Measurements from ENCODE around the gene GMCL2. TPM values are rescaled to one million over a fixed set of nuclear protein-coding genes. Genes with fewer than 3 reads are reported as not detected.
A peak's percentile ranks its signal among the peaks of the same experiment; 100 is the strongest.

The GMCL2 gene
- total RNA-seq, 1 experiment from 2014 or later: not detected

DNA sequence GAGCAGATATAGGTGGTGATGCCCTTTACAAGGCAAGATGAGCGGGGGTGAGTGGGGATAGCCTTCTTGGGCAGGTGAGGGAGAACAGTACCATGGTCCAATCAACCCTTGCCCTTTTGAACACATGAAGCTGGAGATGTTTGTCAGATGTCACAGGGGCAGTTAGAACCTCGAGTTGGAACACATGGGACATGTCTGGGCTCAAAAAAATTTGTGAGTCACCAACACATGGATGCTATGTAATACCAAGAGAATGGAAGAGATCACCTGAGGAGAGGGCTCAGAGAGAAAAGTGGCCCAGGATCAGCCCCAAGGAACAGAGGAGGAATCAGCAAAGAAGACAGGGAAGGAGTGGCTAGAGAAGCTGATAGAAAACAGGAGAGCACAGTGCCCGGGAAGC, 40.8 kb upstream of the GMCL2 start:
- Histone ChIP-seq H3K36me3 (replicated peaks; ENCODE audit: control insufficient read depth, insufficient read depth, low read length) (peaks cover 18% of the 10 kb centered on the region), H3K4me3 (ENCODE audit: insufficient read depth, low read depth, low read length) (no peak overlapping the region), H3K27me3 (ENCODE audit: control insufficient read depth, insufficient read depth, low read length) (no peaks in the 10 kb centered on the region)
- DNase-seq: no peak

DNA sequence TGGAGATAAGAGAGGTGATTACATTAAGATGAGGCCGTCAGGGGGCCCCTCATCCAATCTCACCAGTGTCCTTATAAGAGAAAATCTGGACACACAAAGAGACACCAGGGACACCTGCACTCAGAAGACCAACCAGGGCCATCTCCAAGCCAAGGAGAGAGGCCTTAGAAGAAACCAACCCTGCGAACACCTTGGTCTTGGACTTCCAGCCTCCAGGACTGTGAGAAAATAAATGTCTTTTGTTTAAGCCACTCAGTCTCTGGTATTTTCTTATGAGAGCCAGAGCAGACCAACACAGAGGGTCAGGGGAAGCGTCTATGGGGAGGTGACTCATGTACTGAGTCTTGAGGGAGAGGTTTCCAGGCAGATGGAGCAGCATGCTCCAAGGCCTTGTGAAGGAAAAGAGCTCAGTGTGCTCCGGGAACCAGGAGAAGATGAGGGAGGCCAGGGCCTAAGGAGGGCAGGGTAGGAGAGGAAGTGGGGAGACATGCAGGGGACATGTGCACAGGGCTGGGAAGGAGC, 40.0 kb upstream of the GMCL2 start:
- no peaks in the 10 kb centered on the region for H3K27me3 ChIP-seq (ENCODE audit: control insufficient read depth, insufficient read depth, low read length)
- H3K36me3 ChIP-seq (replicated peaks; ENCODE audit: control insufficient read depth, insufficient read depth, low read length): peaks cover 21% of the 10 kb centered on the region
- no peak overlapping the region for H3K4me3 ChIP-seq (ENCODE audit: insufficient read depth, low read depth, low read length)
- DNase-seq: no peak

GRCh38 chr5:178225174-178225573, 38.0 kb upstream of the GMCL2 start:
- H3K27me3 ChIP-seq (ENCODE audit: control insufficient read depth, insufficient read depth, low read length): no peaks in the 10 kb centered on the region
- no peak overlapping the region for H3K4me3 ChIP-seq (ENCODE audit: insufficient read depth, low read depth, low read length)
- DNase-seq: no peak
- peaks cover 28% of the 10 kb centered on the region for H3K36me3 ChIP-seq (replicated peaks; ENCODE audit: control insufficient read depth, insufficient read depth, low read length)

GRCh38 chr5:178224403-178224802, 37.2 kb upstream of the GMCL2 start:
- H3K27me3 ChIP-seq (ENCODE audit: control insufficient read depth, insufficient read depth, low read length): no peaks in the 10 kb centered on the region
- no peak overlapping the region for H3K4me3 ChIP-seq (ENCODE audit: insufficient read depth, low read depth, low read length)
- H3K36me3 ChIP-seq (replicated peaks; ENCODE audit: control insufficient read depth, insufficient read depth, low read length): peaks cover 24% of the 10 kb centered on the region
- DNase-seq: no peak

- peak; percentile 93 for DNase-seq
- Histone ChIP-seq H3K36me3 (replicated peaks; ENCODE audit: control insufficient read depth, insufficient read depth, low read length) (peaks cover 22% of the 10 kb centered on the region), H3K27me3 (ENCODE audit: control insufficient read depth, insufficient read depth, low read length) (no peaks in the 10 kb centered on the region), H3K4me3 (ENCODE audit: insufficient read depth, low read depth, low read length) (no peak overlapping the region)
Observed at GRCh38 chr5:178223828-178224335, 36.7 kb upstream of the GMCL2 start.

DNA sequence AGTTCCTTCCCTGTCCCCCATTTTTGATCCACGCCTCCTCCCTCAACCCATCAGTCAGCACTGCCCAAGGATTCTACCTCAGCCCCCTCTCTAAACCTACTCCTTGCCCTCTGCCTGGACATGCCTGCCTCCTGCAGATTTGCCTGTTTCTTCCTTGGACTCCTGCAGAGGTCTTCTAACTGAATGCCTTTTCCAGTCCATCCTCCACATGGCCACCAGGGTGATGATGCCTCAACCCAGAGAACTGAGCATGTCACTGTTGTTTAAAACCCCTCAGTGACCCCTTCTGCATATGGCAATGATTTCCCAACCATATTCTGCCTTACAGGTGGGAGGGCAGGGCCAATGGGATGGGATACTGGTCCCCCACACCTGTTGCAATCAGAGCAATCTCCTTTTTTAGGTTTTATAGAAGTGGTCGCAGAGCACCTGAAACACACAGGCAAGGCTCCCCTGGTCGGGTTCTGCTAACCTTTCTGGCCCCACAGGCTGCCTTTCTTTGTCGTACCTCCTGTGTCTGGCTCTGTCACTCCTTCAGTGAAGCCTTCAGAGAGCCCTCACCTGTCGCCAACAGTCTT, 36.1 kb upstream of the GMCL2 start:
- H3K4me3 ChIP-seq (ENCODE audit: insufficient read depth, low read depth, low read length): no peak overlapping the region
- DNase-seq: no peak

GRCh38 chr5:178222292-178222691, 35.1 kb upstream of the GMCL2 start:
- Histone ChIP-seq H3K27me3 (ENCODE audit: control insufficient read depth, insufficient read depth, low read length) (no peaks in the 10 kb centered on the region), H3K4me3 (ENCODE audit: insufficient read depth, low read depth, low read length) (no peak overlapping the region), H3K36me3 (replicated peaks; ENCODE audit: control insufficient read depth, insufficient read depth, low read length) (peaks cover 18% of the 10 kb centered on the region)
- DNase-seq: no peak

More for the DNA sequence above, 36.1 kb upstream of the GMCL2 start:
- H3K27me3 ChIP-seq (ENCODE audit: control insufficient read depth, insufficient read depth, low read length): no peaks in the 10 kb centered on the region
- peaks cover 23% of the 10 kb centered on the region for H3K36me3 ChIP-seq (replicated peaks; ENCODE audit: control insufficient read depth, insufficient read depth, low read length)

DNA sequence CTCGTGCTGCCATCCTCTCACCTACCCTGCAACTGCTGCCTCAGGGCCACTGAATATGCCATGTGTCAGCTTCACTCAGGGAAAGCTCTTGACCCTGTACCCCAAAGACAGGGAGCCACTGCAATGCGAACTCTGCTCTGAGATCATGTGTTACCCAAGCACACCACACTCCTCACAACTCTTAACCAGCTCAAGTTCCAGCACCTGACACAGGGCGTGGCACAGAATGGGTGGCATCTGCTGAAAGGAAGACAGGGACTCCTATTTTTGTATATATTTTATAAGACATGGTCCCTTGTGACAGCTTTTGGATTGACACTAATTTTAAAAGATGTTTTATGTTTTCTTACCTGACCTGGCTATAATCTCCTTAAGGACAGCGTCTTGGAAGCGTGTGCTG, 34.7 kb upstream of the GMCL2 start:
- H3K27me3 ChIP-seq (ENCODE audit: control insufficient read depth, insufficient read depth, low read length): no peaks in the 10 kb centered on the region
- DNase-seq: no peak
- peaks cover 18% of the 10 kb centered on the region for H3K36me3 ChIP-seq (replicated peaks; ENCODE audit: control insufficient read depth, insufficient read depth, low read length)
- no peak overlapping the region for H3K4me3 ChIP-seq (ENCODE audit: insufficient read depth, low read depth, low read length)

- Histone ChIP-seq H3K27me3 (ENCODE audit: control insufficient read depth, insufficient read depth, low read length) (no peaks in the 10 kb centered on the region), H3K36me3 (replicated peaks; ENCODE audit: control insufficient read depth, insufficient read depth, low read length) (peaks cover 17% of the 10 kb centered on the region), H3K4me3 (ENCODE audit: insufficient read depth, low read depth, low read length) (no peak overlapping the region)
- no peak for DNase-seq
Observed at GRCh38 chr5:178221282-178221681, 34.1 kb upstream of the GMCL2 start.

- Histone ChIP-seq H3K36me3 (replicated peaks; ENCODE audit: control insufficient read depth, insufficient read depth, low read length) (peaks cover 26% of the 10 kb centered on the region), H3K4me3 (ENCODE audit: insufficient read depth, low read depth, low read length) (no peak overlapping the region), H3K27me3 (ENCODE audit: control insufficient read depth, insufficient read depth, low read length) (no peaks in the 10 kb centered on the region)
- no peak for DNase-seq
Observed at GRCh38 chr5:178218827-178219226, 31.7 kb upstream of the GMCL2 start.

GRCh38 chr5:178218237-178218776, 31.1 kb upstream of the GMCL2 start:
- no peaks in the 10 kb centered on the region for H3K27me3 ChIP-seq (ENCODE audit: control insufficient read depth, insufficient read depth, low read length)
- peaks cover 26% of the 10 kb centered on the region for H3K36me3 ChIP-seq (replicated peaks; ENCODE audit: control insufficient read depth, insufficient read depth, low read length)

GRCh38 chr5:178216779-178217178, 29.6 kb upstream of the GMCL2 start:
- Histone ChIP-seq H3K27me3 (ENCODE audit: control insufficient read depth, insufficient read depth, low read length) (no peaks in the 10 kb centered on the region), H3K4me3 (ENCODE audit: insufficient read depth, low read depth, low read length) (no peak overlapping the region), H3K36me3 (replicated peaks; ENCODE audit: control insufficient read depth, insufficient read depth, low read length) (peaks cover 33% of the 10 kb centered on the region)
- no peak for DNase-seq

More at GRCh38 chr5:178218237-178218776, 31.1 kb upstream of the GMCL2 start:
- DNase-seq: no peak
- no peak overlapping the region for H3K4me3 ChIP-seq (ENCODE audit: insufficient read depth, low read depth, low read length)

DNA sequence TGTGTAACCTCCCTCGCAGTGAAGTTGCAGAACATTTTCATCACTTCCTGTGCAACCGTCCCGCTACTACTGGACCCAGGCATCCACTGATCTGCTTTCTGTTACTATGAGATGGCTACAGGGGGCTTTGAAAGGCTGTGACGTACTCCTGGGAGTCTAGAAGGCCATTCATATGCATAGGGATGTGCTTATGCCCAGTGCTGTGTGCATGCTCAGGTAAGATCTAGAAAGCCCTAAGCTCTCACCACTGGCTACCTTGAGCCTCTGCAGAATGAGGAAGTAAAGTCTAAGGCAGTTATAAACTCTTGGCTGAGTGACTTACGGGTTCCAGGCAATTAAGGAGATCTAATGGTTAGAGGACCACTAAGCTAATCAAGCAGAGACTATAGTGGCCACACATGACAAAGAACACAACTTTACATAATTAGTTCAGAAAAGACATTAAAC, 28.9 kb upstream of the GMCL2 start:
- DNase-seq: no peak
- Histone ChIP-seq H3K36me3 (replicated peaks; ENCODE audit: control insufficient read depth, insufficient read depth, low read length) (peaks cover 32% of the 10 kb centered on the region), H3K27me3 (ENCODE audit: control insufficient read depth, insufficient read depth, low read length) (no peaks in the 10 kb centered on the region), H3K4me3 (ENCODE audit: insufficient read depth, low read depth, low read length) (no peak overlapping the region)

GRCh38 chr5:178215280-178216002, 28.3 kb upstream of the GMCL2 start:
- Histone ChIP-seq H3K4me3 (ENCODE audit: insufficient read depth, low read depth, low read length) (no peak overlapping the region), H3K27me3 (ENCODE audit: control insufficient read depth, insufficient read depth, low read length) (no peaks in the 10 kb centered on the region), H3K36me3 (replicated peaks; ENCODE audit: control insufficient read depth, insufficient read depth, low read length) (peaks cover 33% of the 10 kb centered on the region)
- no peak for DNase-seq
